ENCODE results near the gene STK38. TPM values are rescaled to one million over a fixed set of nuclear protein-coding genes. Genes with fewer than 3 reads are reported as not detected.
"Not testable (repeated sequence)": the region's sequence is repeated elsewhere in the genome, so short reads cannot be mapped to it uniquely, and the experiment has no call there.

STK38 gene
- total and polyA plus RNA-seq, 2 donors (not counting 1 experiment from before 2014, with no cell fraction given): 26.9 to 42.6 TPM

DNA sequence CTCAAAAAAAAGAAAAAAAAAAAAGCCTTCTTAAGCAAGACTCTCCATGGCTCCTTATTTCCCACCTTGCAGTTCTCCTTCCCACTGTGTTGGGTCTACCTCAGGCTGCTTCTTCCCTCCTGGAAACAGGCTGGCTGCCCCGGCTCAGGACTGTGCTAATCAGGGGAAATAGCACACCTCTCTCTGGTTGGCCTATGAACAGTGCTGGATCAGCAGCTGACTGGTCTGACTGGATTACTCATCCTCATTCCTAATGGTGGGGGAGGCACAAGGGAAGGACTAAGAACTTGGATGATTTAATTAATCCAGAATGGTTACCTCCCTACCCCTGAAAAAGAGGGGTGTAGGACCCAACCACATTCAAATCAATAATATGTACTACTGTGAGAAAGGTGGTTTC is 43.0 kb upstream of the STK38 start:
- no peaks in the 10 kb centered on the region for H3K36me3 ChIP-seq (ENCODE audit: control insufficient read depth, insufficient read depth, low read length)
- H4K20me1 ChIP-seq (ENCODE audit: control insufficient read depth, extremely low read depth, insufficient read depth, low read length): no peaks in the 10 kb centered on the region
- no peaks in the 10 kb centered on the region for H3K27me3 ChIP-seq (ENCODE audit: control insufficient read depth, insufficient read depth, low read length)
- no peak overlapping the region for H3K27ac ChIP-seq (ENCODE audit: insufficient read depth, low read length)
- TF ChIP-seq EZH2 (IDR thresholded peaks at IDR 0.05; ENCODE audit: low read length, missing control alignments): no peak
- no peak for TF ChIP-seq CTCF (conservative IDR thresholded peaks at IDR 0.05 in 1 of 2, IDR thresholded peaks at IDR 0.05 in 1 of 2; ENCODE audit: low read depth in 1 of 2, low read length in 2 of 2)
- no peaks in the 10 kb centered on the region for H3K9me3 ChIP-seq (ENCODE audit: control insufficient read depth, insufficient read depth, low read depth, low read length)
- H3K4me1 ChIP-seq (ENCODE audit: control insufficient read depth, extremely low read depth, insufficient read depth, low read length): peaks cover 9% of the 10 kb centered on the region
- H3K9ac ChIP-seq (ENCODE audit: insufficient read depth, low read length): no peak overlapping the region
- peaks cover 10% of the 10 kb centered on the region for H3K79me2 ChIP-seq (ENCODE audit: control insufficient read depth, insufficient read depth, low read length)
- peak; percentile 74 to 92 for DNase-seq (ENCODE audit: low read depth in 2 of 2)
- peak overlapping the region; percentile 46 for H3K4me2 ChIP-seq (ENCODE audit: extremely low read depth, insufficient read depth, low read length)
- H2AFZ ChIP-seq (ENCODE audit: low read length): no peak overlapping the region
- H3K4me3 ChIP-seq (replicated peaks in 1 of 4; ENCODE audit: control extremely low read depth in 1 of 4, insufficient read depth in 1 of 4, low read depth in 3 of 4, low read length in 4 of 4): no peak overlapping the region

- not testable (repeated sequence) for H3K4me1 ChIP-seq (ENCODE audit: control insufficient read depth, extremely low read depth, insufficient read depth, low read length); H4K20me1 ChIP-seq (ENCODE audit: control insufficient read depth, extremely low read depth, insufficient read depth, low read length); H3K9me3 ChIP-seq (ENCODE audit: control insufficient read depth, insufficient read depth, low read depth, low read length); H3K4me2 ChIP-seq (ENCODE audit: extremely low read depth, insufficient read depth, low read length); H3K27me3 ChIP-seq (ENCODE audit: control insufficient read depth, insufficient read depth, low read length); H3K27ac ChIP-seq (ENCODE audit: insufficient read depth, low read length); H3K79me2 ChIP-seq (ENCODE audit: control insufficient read depth, insufficient read depth, low read length); H2AFZ ChIP-seq (ENCODE audit: low read length); DNase-seq (ENCODE audit: low read depth in 2 of 2); H3K36me3 ChIP-seq (ENCODE audit: control insufficient read depth, insufficient read depth, low read length); H3K9ac ChIP-seq (ENCODE audit: insufficient read depth, low read length); H3K4me3 ChIP-seq (replicated peaks in 1 of 4; ENCODE audit: control extremely low read depth in 1 of 4, insufficient read depth in 1 of 4, low read depth in 3 of 4, low read length in 4 of 4)
These were observed 41.7 kb upstream of the STK38 start for GRCh38 chr6:36589025-36589400.

- Histone ChIP-seq H3K27ac (ENCODE audit: insufficient read depth, low read length) (no peak overlapping the region), H4K20me1 (ENCODE audit: control insufficient read depth, extremely low read depth, insufficient read depth, low read length) (no peaks in the 10 kb centered on the region), H3K4me2 (ENCODE audit: extremely low read depth, insufficient read depth, low read length) (no peak overlapping the region), H3K4me1 (ENCODE audit: control insufficient read depth, extremely low read depth, insufficient read depth, low read length) (peaks cover 4% of the 10 kb centered on the region), H3K79me2 (ENCODE audit: control insufficient read depth, insufficient read depth, low read length) (no peaks in the 10 kb centered on the region), H3K36me3 (ENCODE audit: control insufficient read depth, insufficient read depth, low read length) (no peaks in the 10 kb centered on the region), H3K9me3 (ENCODE audit: control insufficient read depth, insufficient read depth, low read depth, low read length) (no peaks in the 10 kb centered on the region), H3K9ac (ENCODE audit: insufficient read depth, low read length) (no peak overlapping the region), H2AFZ (ENCODE audit: low read length) (no peak overlapping the region), H3K27me3 (ENCODE audit: control insufficient read depth, insufficient read depth, low read length) (no peaks in the 10 kb centered on the region), H3K4me3 (replicated peaks in 1 of 4; ENCODE audit: control extremely low read depth in 1 of 4, insufficient read depth in 1 of 4, low read depth in 3 of 4, low read length in 4 of 4) (no peak overlapping the region)
- TF ChIP-seq CTCF (conservative IDR thresholded peaks at IDR 0.05 in 1 of 2, IDR thresholded peaks at IDR 0.05 in 1 of 2; ENCODE audit: low read depth in 1 of 2, low read length in 2 of 2) (no peak), EZH2 (IDR thresholded peaks at IDR 0.05; ENCODE audit: low read length, missing control alignments) (no peak)
- DNase-seq (ENCODE audit: low read depth in 2 of 2): no peak
These were observed 39.3 kb upstream of the STK38 start for GRCh38 chr6:36586606-36587005.
